GM12878 (cell line): ENCODE results near the gene HMGN1. TPM values are rescaled to one million over a fixed set of nuclear protein-coding genes. Genes with fewer than 3 reads are reported as not detected.

Experiments
- ATAC-seq: fragments of 200-7000 bp; cut with Tn5 transposase; 3 replicates; pipeline ENCODE4 v1.9.1; 2020; ENCODE audit warnings: mild to moderate bottlenecking, moderate library complexity
- BruUV-seq: library from RNA; stranded (reverse); fragments of 400-500 nt; replicated peaks from 2 replicates; lab custom pipeline; 2021; lab: Mats Ljungman, UMichigan
- CTCF ChIA-PET: fragments of 300-600 bp; sonication (Branson Sonifier 250); formaldehyde crosslinking; extraction: SDS; loops from one replicate; lab custom pipeline; 2021; ENCODE audit warnings: inconsistent platforms; lab: Yijun Ruan, JAX
- POLR2A ChIA-PET: fragments of 350-600 bp; formaldehyde crosslinking; extraction: SDS; loops from one replicate; lab custom pipeline; 2021; ENCODE audit warnings: inconsistent platforms; lab: Charles Lee
- RAD21 ChIA-PET: fragments of 300-600 bp; sonication (Branson Sonifier 250); formaldehyde crosslinking; loops from one replicate; lab custom pipeline; 2023; ENCODE audit warnings: antibody characterized with exemption; ENCODE audit not compliant: unreplicated experiment; lab: Charles Lee
- SMC1A ChIA-PET: fragments of 300-600 bp; sonication (Branson Sonifier 250); formaldehyde crosslinking; loops from one replicate; lab custom pipeline; 2023; ENCODE audit not compliant: unreplicated experiment, uncharacterized antibody; lab: Charles Lee
- DNase-seq: peaks from one replicate; pipeline ENCODE4 v3.0.0-alpha.2; 2011; ENCODE audit warnings: low read depth, low spot score
- FAIRE-seq: peaks from 3 replicates; lab custom pipeline; 2011; peaks lifted over from hg19 to GRCh38; lab: Jason Lieb, UNC
- H2AFZ ChIP-seq: 2 replicates; pipeline ENCODE4 v1.6.0; 2011; ENCODE audit warnings: low read depth, low read length, control low read depth; ENCODE audit not compliant: control insufficient read depth
- H3K27ac ChIP-seq: 2 replicates; pipeline ENCODE4 v1.5.1; 2011; ENCODE audit warnings: control low read depth; ENCODE audit not compliant: control insufficient read depth, insufficient read depth
- H3K27me3 ChIP-seq, 2 experiments: replicated peaks in 1 of 2; 2 replicates each; pipeline versions ENCODE4 v1.6.0 to v1.6.1; 2011; ENCODE audit warnings: low read length in 1 of 2; ENCODE audit not compliant: control insufficient read depth in 2 of 2, insufficient read depth in 2 of 2
- H3K36me3 ChIP-seq, 2 experiments: 2 replicates each; pipeline ENCODE4 v1.5.1; 2011; ENCODE audit warnings: low read length in 1 of 2; ENCODE audit not compliant: control insufficient read depth in 2 of 2, insufficient read depth in 2 of 2
- H3K4me1 ChIP-seq: 2 replicates; pipeline ENCODE4 v1.6.1; 2011; ENCODE audit warnings: mild to moderate bottlenecking, low read length, moderate library complexity, mixed read lengths; ENCODE audit not compliant: control insufficient read depth, insufficient read depth
- H3K4me2 ChIP-seq: 2 replicates; pipeline ENCODE4 v1.6.0; 2011; ENCODE audit warnings: control low read depth; ENCODE audit not compliant: control insufficient read depth, insufficient read depth
- H3K4me3 ChIP-seq: fragments of 200-600 bp; sonication (generic); 2 replicates; pipeline ENCODE4 v1.5.1; 2016
- H3K79me2 ChIP-seq: 2 replicates; pipeline ENCODE4 v1.6.0; 2011; ENCODE audit warnings: low read length; ENCODE audit not compliant: control insufficient read depth, insufficient read depth
- H3K9ac ChIP-seq: 2 replicates; pipeline ENCODE4 v1.8.0; 2011; ENCODE audit warnings: low read length, control low read depth, mixed read lengths; ENCODE audit not compliant: control insufficient read depth, insufficient read depth
- H3K9me3 ChIP-seq: replicated peaks from 3 replicates; pipeline ENCODE4 v1.5.1; 2011; ENCODE audit warnings: mild to moderate bottlenecking, low read length; ENCODE audit not compliant: control insufficient read depth, insufficient read depth
- H4K20me1 ChIP-seq: 2 replicates; pipeline ENCODE4 v1.6.0; 2011; ENCODE audit not compliant: control insufficient read depth, insufficient read depth
- ATF2 ChIP-seq: IDR thresholded peaks from 2 replicates; pipeline ENCODE4 v1.6.1; 2012; ENCODE audit warnings: low read length, inconsistent platforms
- ATF3 ChIP-seq: IDR thresholded peaks from 2 replicates; pipeline ENCODE4 v1.6.1; 2011; ENCODE audit warnings: low read depth, mild to moderate bottlenecking, low read length, moderate library complexity, borderline replicate concordance; ENCODE audit errors: extremely low read depth
- CBX3 ChIP-seq: fragments of 200-600 bp; sonication (generic); IDR thresholded peaks from 2 replicates; pipeline ENCODE4 v1.6.1; 2016; ENCODE audit warnings: low read depth, borderline replicate concordance
- EED ChIP-seq: sonication (generic); IDR thresholded peaks from 2 replicates; pipeline ENCODE4 v1.6.1; 2016; ENCODE audit warnings: antibody characterized with exemption, low read depth
- ELK1 ChIP-seq: IDR thresholded peaks from 2 replicates; pipeline ENCODE4 v1.6.1; 2012; ENCODE audit warnings: low read depth, low read length, improper control_type of control experiment
- ETV6 ChIP-seq, 2 experiments: fragments of 450-650 bp in 1 of 2; IDR thresholded peaks in 1 of 2; conservative IDR thresholded peaks in 1 of 2; 2 replicates each; pipeline ENCODE4 v1.6.1; 2014; ENCODE audit warnings: antibody characterized with exemption in 1 of 2, borderline replicate concordance in 1 of 2, low read depth in 1 of 2, mild to moderate bottlenecking in 1 of 2, moderate library complexity in 1 of 2
- KAT2A ChIP-seq: conservative IDR thresholded peaks from 2 replicates; pipeline ENCODE4 v1.6.1; 2011; ENCODE audit warnings: low read depth, low read length; ENCODE audit not compliant: control insufficient read depth
- REST ChIP-seq: IDR thresholded peaks from 2 replicates; pipeline ENCODE4 v1.6.1; 2012; ENCODE audit warnings: mild to moderate bottlenecking, low read depth, low read length
- SIN3A ChIP-seq: IDR thresholded peaks from 2 replicates; pipeline ENCODE4 v1.6.1; 2012; ENCODE audit warnings: low read depth, low read length, improper control_type of control experiment
- USF2 ChIP-seq: IDR thresholded peaks from 2 replicates; pipeline ENCODE4 v1.6.1; 2011; ENCODE audit warnings: low read depth, low read length, improper control_type of control experiment, borderline replicate concordance
- WGBS: methylation state at CpG from one replicate; pipeline ENCODE4 v1.1.6; 2016; ENCODE audit warnings: low lambda C conversion rate; ENCODE audit not compliant: insufficient replicate concordance, insufficient coverage; ENCODE audit errors: missing lambda C conversion rate; 5-methylcytosine and 5-hydroxymethylcytosine counted together
- in situ Hi-C: fragments of 300-500 bp; cut with MboI; formaldehyde crosslinking; loops from 9 replicates; pipeline ENCODE4 v1.14.3; 2018; ENCODE audit warnings: mixed read lengths
- intact Hi-C: fragments of 100-400 bp; cut with micrococcal nuclease; formaldehyde crosslinking; loops from one replicate; pipeline ENCODE4 v1.14.2; 2022; ENCODE audit not compliant: unreplicated experiment
- polyA plus RNA-seq, 11 experiments: library from polyadenylated mRNA; depleted of rRNA in 4 of 11; unstranded in 6 of 11; stranded (reverse) in 5 of 11; fragments of >200 nt; fragmentation: Nextera tagmentation in 4 of 11; fragmentation: Illumina TruSeq in 1 of 11; extraction: Ambion mirVana in 4 of 11; extraction: Trizol in 1 of 11; gene quantifications; 1 replicate in 1 of 11; 2 replicates in 10 of 11; pipeline versions ENCODE4 v1.2.1 to v1.2.3, GENCODE V29; 2011 to 2016; ENCODE audit warnings: inconsistent platforms in 2 of 11, missing spikeins in 2 of 11, low read depth in 1 of 11
- total RNA-seq, 4 experiments: library from RNA; depleted of rRNA in 3 of 4; stranded (reverse); fragments of >200 nt in 3 of 4; fragmentation: Illumina TruSeq in 1 of 4; extraction: Trizol in 1 of 4; gene quantifications; 2 replicates each; pipeline versions ENCODE4 v1.2.1 to v1.2.3, GENCODE V29; 2013 to 2021

The HMGN1 gene
- total and polyA plus RNA-seq, 10 of the 15 experiments (the other 5 are each of a cell fraction or from before 2014, with no cell fraction given): 120 to 798 (median 396) TPM

GRCh38 chr21:39319814-39320332, 29.0 kb downstream of the HMGN1 start (continued):
- TF ChIP-seq REST: no peak
- TF ChIP-seq ETV6 (conservative IDR thresholded peaks at IDR 0.05 in 1 of 2, IDR thresholded peaks at IDR 0.05 in 1 of 2; ENCODE audit: borderline replicate concordance in 1 of 2, low read depth in 1 of 2): no peak
- TF ChIP-seq SIN3A: no peak

- CTCF ChIA-PET: no interaction called here
- BruUV-seq: no TSS peak
These were observed 29.6 kb downstream of the HMGN1 start for GRCh38 chr21:39319251-39319756.

More at GRCh38 chr21:39319251-39319756, 29.6 kb downstream of the HMGN1 start:
- RAD21 ChIA-PET: no interaction called here
- FAIRE-seq (no peak), DNase-seq (no peak), ATAC-seq (no peak)
- TF ChIP-seq EED: no peak
- no peak for TF ChIP-seq ATF3
- TF ChIP-seq ELK1: no peak
- TF ChIP-seq USF2: no peak
- TF ChIP-seq CBX3: no peak
- TF ChIP-seq KAT2A: no peak
- TF ChIP-seq ATF2: no peak
- Histone ChIP-seq H3K9ac (no peak overlapping the region), H3K27me3 (no peaks in the 10 kb centered on the region), H3K79me2 (peaks cover 3% of the 10 kb centered on the region), H2AFZ (no peak overlapping the region), H3K27ac (no peak overlapping the region), H3K9me3 (no peaks in the 10 kb centered on the region), H3K36me3 (no peaks in the 10 kb centered on the region), H4K20me1 (no peaks in the 10 kb centered on the region), H3K4me1 (no peaks in the 10 kb centered on the region; the same call in 1 of the 2 replicates), H3K4me3 (no peak overlapping the region), H3K4me2 (no peak overlapping the region)
- in situ Hi-C loops (no loop called here), intact Hi-C loops (loop anchor here (10.0 kb wide), 1 partner anchor 125 kb away; the partner anchor contains the start of gene LCA5L)
- SMC1A ChIA-PET: no interaction called here
- POLR2A ChIA-PET: no interaction called here
- 70% methylated on average over 6 of the region's 6 CpGs for whole genome bisulfite sequencing
